Measurements from ENCODE around the gene DUS3L. TPM values are rescaled to one million over a fixed set of nuclear protein-coding genes. Genes with fewer than 3 reads are reported as not detected.

DUS3L gene
- total RNA-seq, 3 donors from 2014 or later (not counting 1 experiment from before 2014, with no cell fraction given), result 116 to 140 (median 128) TPM

- Histone ChIP-seq H3K4me3 (ENCODE audit: low read length) (no peak overlapping the region), H3K9me3 (ENCODE audit: control insufficient read depth, insufficient read depth, low read length) (no peaks in the 10 kb centered on the region), H3K27me3 (ENCODE audit: control insufficient read depth, insufficient read depth, low read length) (no peaks in the 10 kb centered on the region), H3K4me1 (ENCODE audit: control insufficient read depth, insufficient read depth, low read length) (no peaks in the 10 kb centered on the region), H3K27ac (ENCODE audit: low read length) (no peak overlapping the region), H3K36me3 (ENCODE audit: control insufficient read depth, insufficient read depth, low read length) (no peaks in the 10 kb centered on the region)
- 80% methylated on average over 19 of the region's 19 CpGs for WGBS (ENCODE audit: insufficient coverage)
- Mint-ChIP-seq H3K27me3 (ENCODE audit: low read depth in 2 of 2) (no peaks in the 10 kb centered on the region), H3K4me3 (no peak overlapping the region), H3K4me1 (no peaks in the 10 kb centered on the region), H3K9me3 (no peaks in the 10 kb centered on the region), H3K36me3 (no peaks in the 10 kb centered on the region), H3K27ac (no peak overlapping the region)
- intact Hi-C loops (cut with micrococcal nuclease), result no loop called here
- no peak for ATAC-seq
- no peak for DNase-seq
- TF ChIP-seq CTCF (IDR thresholded peaks at IDR 0.05), result no peak
Measured at GRCh38 chr19:5772416-5772815, 18.5 kb downstream of the DUS3L start.

DNA sequence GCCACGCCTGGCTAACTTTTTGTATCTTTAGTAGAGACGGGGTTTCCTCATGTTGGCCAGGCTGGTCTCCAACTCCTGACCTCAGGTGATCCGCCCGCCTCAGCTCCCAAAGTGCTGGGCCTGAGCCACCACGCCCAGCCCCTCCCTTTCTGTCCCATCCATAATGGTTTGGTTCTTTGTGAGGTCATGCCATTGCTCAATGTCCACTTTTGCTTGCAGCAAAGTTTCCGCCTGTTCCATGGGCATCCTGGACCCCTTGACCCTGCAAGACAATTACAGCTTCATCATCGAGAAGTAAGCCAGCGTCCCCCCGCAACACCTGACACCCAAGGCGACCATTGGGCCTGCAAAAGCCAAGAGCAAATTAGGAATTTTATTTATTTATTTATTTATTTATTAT is 23.0 kb downstream of the DUS3L start:
- intact Hi-C loops (cut with micrococcal nuclease), result no loop called here
- DNase-seq (no peak), ATAC-seq (no peak)
- Histone ChIP-seq H3K27ac (ENCODE audit: low read length) (no peak overlapping the region), H3K27me3 (ENCODE audit: control insufficient read depth, insufficient read depth, low read length) (no peaks in the 10 kb centered on the region), H3K4me3 (ENCODE audit: low read length) (no peak overlapping the region), H3K9me3 (ENCODE audit: control insufficient read depth, insufficient read depth, low read length) (no peaks in the 10 kb centered on the region), H3K4me1 (ENCODE audit: control insufficient read depth, insufficient read depth, low read length) (no peaks in the 10 kb centered on the region), H3K36me3 (ENCODE audit: control insufficient read depth, insufficient read depth, low read length) (no peaks in the 10 kb centered on the region)
- WGBS (ENCODE audit: insufficient coverage), result 92% methylated on average over 8 of the region's 10 CpGs
- Mint-ChIP-seq H3K36me3 (no peaks in the 10 kb centered on the region), H3K27me3 (ENCODE audit: low read depth in 2 of 2) (no peaks in the 10 kb centered on the region), H3K9me3 (no peaks in the 10 kb centered on the region), H3K4me1 (no peaks in the 10 kb centered on the region), H3K4me3 (no peak overlapping the region), H3K27ac (no peak overlapping the region)
- no peak for TF ChIP-seq CTCF (IDR thresholded peaks at IDR 0.05)

DNA sequence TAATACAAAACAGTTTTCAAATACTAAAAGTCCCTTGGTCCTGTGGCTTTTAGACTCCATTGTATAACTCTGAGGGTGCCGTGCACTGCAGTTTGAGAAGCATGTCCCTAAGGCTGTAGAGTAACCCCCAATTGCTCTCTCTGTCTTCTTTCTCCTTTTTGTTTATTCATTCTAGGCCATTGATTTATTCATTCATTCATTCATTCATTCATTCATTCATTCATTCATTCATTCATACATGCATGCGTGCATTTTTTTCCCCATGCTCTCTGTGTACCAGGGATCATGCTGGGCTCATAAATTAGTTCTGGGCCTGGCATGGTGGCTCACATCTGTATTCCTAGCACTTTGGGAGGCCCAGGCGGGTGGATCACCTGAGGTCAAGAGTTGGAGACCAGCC is 25.7 kb downstream of the DUS3L start:
- H3K4me3 ChIP-seq (ENCODE audit: low read length), result no peak overlapping the region
- H3K27me3 Mint-ChIP-seq (ENCODE audit: low read depth in 2 of 2), result peaks cover 0 to 2% of the 10 kb centered on the region in 2 donors
- intact Hi-C loops (cut with micrococcal nuclease), result no loop called here
- H3K36me3 ChIP-seq (ENCODE audit: control insufficient read depth, insufficient read depth, low read length), result no peaks in the 10 kb centered on the region
- no peak for TF ChIP-seq CTCF (IDR thresholded peaks at IDR 0.05)
- no peaks in the 10 kb centered on the region for H3K27me3 ChIP-seq (ENCODE audit: control insufficient read depth, insufficient read depth, low read length)
- H3K9me3 ChIP-seq (ENCODE audit: control insufficient read depth, insufficient read depth, low read length), result no peaks in the 10 kb centered on the region
- H3K4me3 Mint-ChIP-seq, result no peak overlapping the region
- DNase-seq (no peak), ATAC-seq (no peak)
- H3K9me3 Mint-ChIP-seq, result peaks cover 3 to 5% of the 10 kb centered on the region in 2 donors
- no peak overlapping the region for H3K27ac Mint-ChIP-seq
- H3K36me3 Mint-ChIP-seq, result no peaks in the 10 kb centered on the region
- H3K27ac ChIP-seq (ENCODE audit: low read length), result no peak overlapping the region
- no peaks in the 10 kb centered on the region for H3K4me1 Mint-ChIP-seq
- WGBS (ENCODE audit: insufficient coverage), result 96% methylated on average over 3 of the region's 3 CpGs
- no peaks in the 10 kb centered on the region for H3K4me1 ChIP-seq (ENCODE audit: control insufficient read depth, insufficient read depth, low read length)

DNA sequence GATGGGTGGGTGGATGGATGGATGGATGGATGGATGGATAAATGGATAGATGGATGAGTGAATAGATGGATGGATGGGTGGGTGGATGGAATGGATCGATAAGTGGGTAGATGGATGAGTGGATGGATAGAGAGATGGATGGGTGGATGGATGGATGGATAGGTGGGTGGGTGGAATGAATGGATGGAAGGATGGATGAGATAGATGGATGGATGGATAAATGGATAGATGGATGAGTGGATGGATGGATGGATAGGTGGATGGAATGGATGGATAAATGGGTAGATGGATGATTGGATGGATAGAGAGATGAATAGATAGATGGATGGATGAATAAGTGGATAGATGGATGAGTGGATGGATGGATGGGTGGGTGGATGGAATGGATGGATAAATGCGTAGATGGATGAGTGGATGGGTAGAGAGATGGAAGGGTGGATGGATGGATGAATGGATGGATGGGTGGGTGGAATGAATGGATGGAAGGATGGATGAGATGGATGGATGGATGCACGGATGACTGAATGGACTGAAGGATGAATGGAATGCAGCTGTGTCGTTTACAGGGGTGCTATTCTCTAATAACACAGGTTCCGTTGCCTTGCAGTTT is 28.2 kb downstream of the DUS3L start:
- no peak overlapping the region for H3K27ac ChIP-seq (ENCODE audit: low read length)
- peaks cover 3 to 5% of the 10 kb centered on the region in 2 donors for H3K9me3 Mint-ChIP-seq
- ATAC-seq, result no peak
- peaks cover 0 to 2% of the 10 kb centered on the region in 2 donors for H3K27me3 Mint-ChIP-seq (ENCODE audit: low read depth in 2 of 2)
- TF ChIP-seq CTCF (IDR thresholded peaks at IDR 0.05), result no peak
- no peak overlapping the region for H3K4me3 ChIP-seq (ENCODE audit: low read length)
- intact Hi-C loops (cut with micrococcal nuclease), result no loop called here
- no peaks in the 10 kb centered on the region for H3K36me3 ChIP-seq (ENCODE audit: control insufficient read depth, insufficient read depth, low read length)
- no peaks in the 10 kb centered on the region for H3K27me3 ChIP-seq (ENCODE audit: control insufficient read depth, insufficient read depth, low read length)
- H3K4me1 ChIP-seq (ENCODE audit: control insufficient read depth, insufficient read depth, low read length), result no peaks in the 10 kb centered on the region
- WGBS (ENCODE audit: insufficient coverage), result 97% methylated on average over 5 of the region's 5 CpGs
- H3K4me3 Mint-ChIP-seq, result no peak overlapping the region
- H3K27ac Mint-ChIP-seq, result no peak overlapping the region
- no peak for DNase-seq
- H3K36me3 Mint-ChIP-seq, result no peaks in the 10 kb centered on the region
- no peaks in the 10 kb centered on the region for H3K9me3 ChIP-seq (ENCODE audit: control insufficient read depth, insufficient read depth, low read length)
- no peaks in the 10 kb centered on the region for H3K4me1 Mint-ChIP-seq
